C1 segment of cervical spinal cord (tissue), 14 donors: ENCODE measurements around the gene MMP17.
"Not testable (repeated sequence)": the region's sequence is repeated elsewhere in the genome, so short reads cannot be mapped to it uniquely, and the experiment has no call there.

Source experiments
- DNase-seq, 14 donors: peaks; one replicate each; lab custom pipeline; 2025; lab: John Stamatoyannopoulos, UW

The MMP17 gene

DNA sequence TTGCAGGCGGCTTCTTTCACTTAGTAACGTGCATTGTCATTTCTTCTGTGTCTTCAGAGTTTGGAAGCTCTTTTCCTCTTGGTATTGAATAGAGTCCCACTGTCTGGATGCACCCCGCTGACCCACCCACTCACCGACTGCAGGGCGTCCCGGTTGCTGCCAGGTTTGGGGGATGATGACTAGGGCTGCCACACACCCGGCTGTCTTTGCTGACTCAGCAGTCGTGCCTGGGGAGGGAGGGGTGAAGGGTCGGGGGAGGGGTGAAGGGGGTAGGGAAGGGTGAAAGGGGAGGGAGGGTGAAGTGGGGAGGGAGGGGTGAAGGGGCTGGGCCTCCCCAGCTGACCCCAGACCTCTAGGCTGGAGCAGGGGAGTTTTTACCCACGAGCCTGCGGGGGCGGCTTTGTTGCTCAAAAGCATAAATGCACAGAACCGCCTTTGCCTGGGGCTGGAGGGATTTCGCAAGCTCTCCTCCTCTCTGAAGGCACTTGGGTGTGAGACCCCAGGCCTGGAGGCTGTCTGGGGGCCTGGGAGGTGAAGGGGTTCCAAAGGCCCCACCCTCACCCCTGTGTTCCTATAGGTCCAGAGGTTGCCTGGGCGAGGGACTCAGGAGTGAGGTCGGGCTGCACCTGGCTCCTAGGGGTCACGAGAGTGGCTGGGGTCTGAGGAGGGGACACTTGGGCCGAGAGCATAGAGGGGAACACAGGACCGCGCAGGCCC lies 35.0 kb downstream of the MMP17 start:
- DNase-seq: no peak

DNA sequence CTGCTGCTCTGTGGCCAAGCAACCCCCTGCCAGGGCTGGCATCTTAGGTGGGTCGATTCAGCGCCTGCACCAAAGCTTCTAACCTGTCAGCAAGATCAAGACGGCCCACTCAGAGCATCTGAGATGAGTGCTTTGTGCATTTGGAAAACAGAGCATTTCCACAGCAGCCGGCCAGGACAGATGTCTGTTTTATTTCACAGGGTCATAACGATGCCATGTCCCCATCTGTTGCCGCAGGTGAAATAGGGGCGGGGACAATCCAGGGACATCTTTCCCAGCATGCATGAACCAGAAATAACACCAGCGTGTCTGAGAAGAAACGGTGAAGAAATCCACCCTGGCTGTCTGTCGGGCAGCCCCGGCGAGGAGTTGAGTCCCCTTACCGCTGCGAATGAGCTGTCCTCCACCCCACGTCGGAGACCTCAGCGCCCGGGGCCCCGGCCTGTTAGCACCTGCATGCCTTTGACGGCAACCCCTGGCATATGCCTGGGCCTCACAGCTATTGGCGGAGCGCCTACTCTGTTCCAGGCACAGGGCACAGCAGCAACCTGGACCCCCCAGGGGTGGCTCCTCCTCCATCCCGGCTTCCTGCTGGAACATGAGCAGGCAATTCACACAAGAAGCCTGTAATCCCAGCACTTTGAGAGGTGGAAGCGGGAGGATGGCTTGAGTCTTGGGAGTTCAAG lies 35.7 kb downstream of the MMP17 start:
- no peak for DNase-seq

- no peak for DNase-seq
Measured at GRCh38 chr12:131864469-131864868, 36.3 kb downstream of the MMP17 start.

GRCh38 chr12:131865180-131865875 lies 37.1 kb downstream of the MMP17 start:
- DNase-seq: no peak

GRCh38 chr12:131867471-131867870 lies 39.3 kb downstream of the MMP17 start:
- no peak for DNase-seq

- DNase-seq: peak in 4 of 14 donors; percentile 4 to 45 (median 10)
Measured at GRCh38 chr12:131867891-131868675, 39.9 kb downstream of the MMP17 start.

GRCh38 chr12:131869871-131870418 lies 41.8 kb downstream of the MMP17 start:
- DNase-seq: no peak

DNA sequence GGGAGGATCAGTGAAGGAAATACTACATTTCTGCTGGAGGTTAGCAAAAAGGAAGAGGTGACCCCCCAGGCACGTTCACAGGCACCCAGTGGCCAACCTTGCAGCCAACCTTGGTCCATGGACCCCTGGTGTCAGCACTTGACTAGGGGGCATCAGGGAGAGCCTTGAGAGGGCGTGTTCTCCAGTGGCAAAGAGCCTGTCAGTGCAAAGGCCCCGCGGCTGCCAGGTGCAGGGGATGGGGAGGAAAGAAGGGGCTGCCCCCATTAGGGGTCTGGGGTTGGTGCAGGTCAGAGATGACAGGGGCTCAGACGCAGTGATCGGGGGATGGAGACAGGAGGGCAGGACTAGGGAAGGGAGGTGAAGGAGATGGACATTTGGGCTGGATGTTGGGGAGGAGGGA lies 43.5 kb downstream of the MMP17 start:
- DNase-seq: no peak

GRCh38 chr12:131872154-131873051 lies 44.2 kb downstream of the MMP17 start:
- DNase-seq: no peak

- no peak for DNase-seq
Measured at GRCh38 chr12:131873293-131873692, 45.1 kb downstream of the MMP17 start.

DNA sequence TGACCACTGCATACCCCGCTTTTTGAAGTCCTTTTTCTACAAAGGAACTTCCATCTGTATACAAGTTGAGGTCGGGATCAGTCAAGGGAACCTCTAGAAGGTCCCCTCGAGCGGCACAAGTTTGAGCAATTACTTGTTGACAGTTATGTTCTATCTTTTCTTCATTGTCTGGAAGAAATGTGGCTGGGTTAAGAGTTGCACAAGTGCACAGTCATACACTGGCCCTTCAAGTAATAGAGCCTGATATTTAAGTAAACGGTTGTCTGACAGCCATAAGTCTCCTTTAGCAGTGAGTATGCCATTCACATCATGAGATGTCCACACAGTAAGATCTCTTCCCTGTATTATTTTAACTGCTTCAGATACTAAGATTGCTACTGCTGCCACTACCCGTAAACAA lies 46.8 kb downstream of the MMP17 start:
- DNase-seq: not testable (repeated sequence)

DNA sequence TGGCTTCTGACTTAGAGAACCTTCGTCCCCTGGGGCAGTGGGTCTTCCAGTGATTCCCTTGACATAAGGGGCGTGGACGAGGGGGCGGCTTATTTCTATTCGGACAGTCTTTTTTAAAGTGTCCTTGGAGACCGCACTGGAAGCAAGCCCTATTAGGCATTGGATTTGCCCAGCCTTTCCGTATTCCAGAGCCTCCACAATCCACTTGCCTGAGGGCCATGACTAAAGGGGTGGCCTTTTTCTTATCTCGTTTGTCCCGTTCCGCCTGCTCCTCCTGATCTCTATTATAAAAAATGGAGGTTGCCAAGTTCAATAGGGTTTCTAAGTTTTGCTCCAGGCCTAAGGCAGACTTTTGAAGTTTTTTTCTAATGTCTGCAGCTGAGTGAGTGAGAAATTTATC lies 49.0 kb downstream of the MMP17 start:
- DNase-seq: not testable (repeated sequence)

- DNase-seq: not testable (repeated sequence)
Measured at GRCh38 chr12:131878436-131878835, 50.2 kb downstream of the MMP17 start.

GRCh38 chr12:131882804-131883520 lies 54.8 kb downstream of the MMP17 start:
- no peak for DNase-seq

DNA sequence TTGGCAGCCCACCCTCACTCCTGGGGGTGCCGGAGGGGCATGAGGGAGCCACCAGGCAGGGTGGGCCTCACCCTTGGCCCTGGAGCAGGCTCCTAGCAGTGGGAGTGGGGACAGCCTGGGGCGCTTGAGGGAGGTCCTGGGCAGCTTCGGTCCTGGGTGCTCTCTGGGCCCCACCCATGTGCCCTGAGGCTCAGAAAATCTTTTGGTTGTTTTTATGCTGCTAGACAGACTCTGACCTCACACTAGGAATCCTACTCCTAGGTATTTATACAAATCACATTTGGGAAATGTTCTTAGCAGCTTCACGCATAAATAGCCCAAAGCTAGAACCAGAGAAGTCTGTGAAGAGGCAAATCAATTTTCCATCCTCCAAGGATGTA lies 55.3 kb downstream of the MMP17 start:
- DNase-seq: no peak

- not testable (repeated sequence) for DNase-seq
Measured at GRCh38 chr12:131885076-131885475, 56.9 kb downstream of the MMP17 start.

- DNase-seq: no peak
Measured at GRCh38 chr12:131885543-131886057, 57.4 kb downstream of the MMP17 start.

- DNase-seq: not testable (repeated sequence)
Measured at GRCh38 chr12:131891722-131892121, 63.5 kb downstream of the MMP17 start.
